Measurements from ENCODE around the gene CYP20A1. TPM values are rescaled to one million over a fixed set of nuclear protein-coding genes. Genes with fewer than 3 reads are reported as not detected.
"Not testable (repeated sequence)": the region's sequence is repeated elsewhere in the genome, so short reads cannot be mapped to it uniquely, and the experiment has no call there.

The CYP20A1 gene, protein sequence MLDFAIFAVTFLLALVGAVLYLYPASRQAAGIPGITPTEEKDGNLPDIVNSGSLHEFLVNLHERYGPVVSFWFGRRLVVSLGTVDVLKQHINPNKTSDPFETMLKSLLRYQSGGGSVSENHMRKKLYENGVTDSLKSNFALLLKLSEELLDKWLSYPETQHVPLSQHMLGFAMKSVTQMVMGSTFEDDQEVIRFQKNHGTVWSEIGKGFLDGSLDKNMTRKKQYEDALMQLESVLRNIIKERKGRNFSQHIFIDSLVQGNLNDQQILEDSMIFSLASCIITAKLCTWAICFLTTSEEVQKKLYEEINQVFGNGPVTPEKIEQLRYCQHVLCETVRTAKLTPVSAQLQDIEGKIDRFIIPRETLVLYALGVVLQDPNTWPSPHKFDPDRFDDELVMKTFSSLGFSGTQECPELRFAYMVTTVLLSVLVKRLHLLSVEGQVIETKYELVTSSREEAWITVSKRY
- 25.0 and 26.8 TPM in 2 replicates for total RNA-seq (2014; rRNA removed; shearing (Covaris generic))
- 10.5 and 11.2 TPM in 2 replicates for polyA plus RNA-seq (2015; cell fraction: cytosol; rRNA removed)
- polyA plus RNA-seq (2015; cell fraction: nucleus; rRNA removed): 5.6 and 9.0 TPM in 2 replicates

DNA sequence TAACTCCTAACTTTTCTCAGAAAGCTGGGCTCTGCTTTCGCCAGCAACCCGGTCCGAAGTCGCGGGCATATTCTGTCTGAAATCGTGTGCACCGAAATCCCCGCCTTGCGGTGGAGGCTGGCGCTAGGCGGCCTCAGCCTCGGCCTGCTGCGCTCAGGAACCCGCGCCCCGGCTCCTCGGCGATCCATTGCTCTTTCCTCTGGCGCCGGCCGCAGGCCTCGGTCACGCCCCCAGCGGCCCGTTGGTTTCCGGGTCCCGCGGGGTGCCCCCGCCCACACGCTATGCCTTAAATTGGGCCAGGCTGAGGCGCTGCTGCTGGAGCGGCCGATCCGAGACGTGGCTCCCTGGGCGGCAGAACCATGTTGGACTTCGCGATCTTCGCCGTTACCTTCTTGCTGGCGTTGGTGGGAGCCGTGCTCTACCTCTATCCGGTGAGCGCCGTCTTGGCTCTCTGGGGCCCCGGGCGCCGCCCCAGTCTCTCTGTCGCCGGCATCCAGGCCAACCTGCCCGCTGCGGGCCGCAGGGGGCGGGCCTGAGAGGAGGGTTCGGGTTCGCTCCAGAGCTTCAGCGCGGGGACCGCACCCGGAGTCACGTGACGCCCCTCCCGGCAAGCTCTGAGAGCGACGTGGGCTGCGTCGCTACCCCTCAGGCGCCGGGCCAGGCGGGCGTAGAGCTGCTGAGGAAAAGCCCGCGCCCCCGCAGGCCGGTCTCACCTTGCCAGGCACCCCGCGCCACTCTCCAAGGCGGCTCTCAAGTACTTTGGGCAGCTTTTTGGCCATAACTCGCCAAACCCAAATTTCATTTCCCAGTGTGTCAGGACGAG lies at the start of gene CYP20A1:
CYP20A1 (plus strand) TSS at position 315 of the 823 bp plus-strand sequence; CDS start at position 360, 45 bp downstream.
- in situ Hi-C loops (cut with HindIII; ENCODE audit: low pct_unique_long_range_greater_than_20kb, low sequenced_read_pairs): no loop called here
- DNase-seq (ENCODE audit: low read depth, low spot score): peak; percentile 93

DNA sequence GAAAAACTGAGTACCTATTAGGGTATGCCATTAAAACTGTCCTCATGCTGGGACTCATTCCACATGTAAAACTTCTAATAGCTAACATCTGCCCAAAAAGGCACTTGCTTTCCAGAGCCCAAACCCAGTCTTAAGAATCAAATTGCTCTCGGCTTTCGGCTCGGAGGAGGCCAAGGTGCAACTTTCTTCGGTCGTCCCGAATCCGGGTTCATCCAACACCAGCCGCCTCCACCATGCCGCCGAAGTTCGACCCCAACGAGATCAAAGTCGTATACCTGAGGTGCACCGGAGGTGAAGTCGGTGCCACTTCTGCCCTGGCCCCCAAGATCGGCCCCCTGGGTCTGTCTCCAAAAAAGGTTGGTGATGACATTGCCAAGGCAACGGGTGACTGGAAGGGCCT lies 48.3 kb upstream of the CYP20A1 start:
- DNase-seq (ENCODE audit: low read depth, low spot score); in situ Hi-C loops (cut with HindIII; ENCODE audit: low pct_unique_long_range_greater_than_20kb, low sequenced_read_pairs): not testable (repeated sequence)

DNA sequence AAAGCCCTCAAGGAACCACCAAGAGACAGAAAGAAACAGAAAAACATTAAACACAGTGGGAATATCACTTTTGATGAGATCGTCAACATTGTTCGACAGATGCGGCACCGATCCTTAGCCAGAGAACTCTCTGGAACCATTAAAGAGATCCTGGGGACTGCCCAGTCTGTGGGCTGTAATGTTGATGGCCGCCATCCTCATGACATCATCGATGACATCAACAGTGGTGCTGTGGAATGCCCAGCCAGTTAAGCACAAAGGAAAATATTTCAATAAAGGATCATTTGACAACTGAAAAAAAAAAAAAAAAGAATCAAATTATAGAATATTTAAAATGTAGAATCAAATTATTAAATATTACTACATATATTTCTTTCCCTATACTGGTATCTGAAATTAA lies 47.8 kb upstream of the CYP20A1 start:
- DNase-seq (ENCODE audit: low read depth, low spot score); in situ Hi-C loops (cut with HindIII; ENCODE audit: low pct_unique_long_range_greater_than_20kb, low sequenced_read_pairs): not testable (repeated sequence)

DNA sequence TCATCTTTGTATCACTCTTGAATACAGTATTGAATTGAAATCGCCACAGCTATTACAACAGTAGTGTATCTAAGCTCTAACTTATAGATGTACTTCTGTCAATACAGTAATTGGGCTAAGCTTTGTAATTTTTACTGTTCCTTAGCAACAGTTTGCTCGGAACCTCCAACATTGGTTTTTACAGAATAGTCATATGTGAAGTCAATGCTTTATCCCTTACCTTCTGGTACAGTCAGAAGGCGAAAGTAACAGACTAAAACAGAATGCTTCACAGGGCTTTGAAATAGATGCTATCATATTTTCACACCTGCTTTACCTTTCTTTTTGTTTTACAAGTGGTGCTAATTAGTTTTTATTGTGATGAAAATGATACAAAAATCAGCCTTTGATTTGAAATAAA lies 46.9 kb upstream of the CYP20A1 start:
- no peak for DNase-seq (ENCODE audit: low read depth, low spot score)
- in situ Hi-C loops (cut with HindIII; ENCODE audit: low pct_unique_long_range_greater_than_20kb, low sequenced_read_pairs): no loop called here

DNA sequence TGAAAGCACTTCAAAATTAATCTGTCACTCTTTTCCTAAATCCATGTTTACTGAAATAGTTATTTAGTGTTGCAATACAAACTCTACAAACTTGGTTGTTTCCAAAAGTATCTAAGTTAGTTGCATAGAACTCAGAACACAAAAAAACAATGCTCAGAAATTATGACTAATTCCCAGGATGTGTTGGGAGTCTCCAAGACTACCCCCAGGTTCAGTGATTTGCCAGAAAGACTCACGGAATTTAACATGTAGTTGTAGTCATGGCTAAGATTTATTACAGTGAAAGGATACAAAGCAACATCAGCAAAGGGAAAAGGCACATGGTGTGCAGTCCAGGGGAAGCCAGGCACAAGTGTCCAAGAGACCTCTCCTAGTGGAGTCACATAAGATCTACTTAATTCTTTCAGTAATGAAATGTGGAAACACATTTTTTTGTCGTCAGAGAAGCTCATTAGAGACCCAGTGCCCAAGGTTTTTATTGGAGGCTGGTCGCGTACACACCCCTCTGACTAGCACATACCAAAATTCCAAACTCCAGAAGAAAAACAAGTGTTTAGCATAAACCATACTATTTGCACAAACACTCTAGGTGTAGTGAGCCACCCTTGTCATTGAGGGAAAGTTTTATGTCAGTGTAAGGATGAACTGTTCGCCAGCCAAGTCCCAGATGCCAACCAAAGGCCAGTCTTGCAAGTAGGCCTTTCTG lies 43.3 kb upstream of the CYP20A1 start:
- no peak for DNase-seq (ENCODE audit: low read depth, low spot score)
- in situ Hi-C loops (cut with HindIII; ENCODE audit: low pct_unique_long_range_greater_than_20kb, low sequenced_read_pairs): no loop called here

DNA sequence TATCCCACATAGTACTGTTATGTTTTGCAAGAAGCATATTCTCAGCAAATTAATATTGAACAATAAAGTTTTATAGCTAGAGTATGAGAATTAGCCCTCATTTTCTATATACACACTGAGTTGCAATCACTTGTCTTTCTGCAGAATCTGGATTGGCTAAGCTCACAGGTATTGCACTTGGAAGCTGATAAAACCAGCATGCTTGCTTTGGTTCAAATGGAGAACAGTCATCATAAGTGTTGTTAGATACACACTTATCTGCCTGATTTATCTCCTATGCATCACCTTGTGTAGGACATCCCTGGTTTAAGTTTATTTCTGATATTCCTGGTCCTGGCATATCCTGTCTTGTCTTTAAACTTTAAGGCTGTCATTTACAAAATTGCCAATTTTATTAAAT lies 38.0 kb upstream of the CYP20A1 start:
- no peak for DNase-seq (ENCODE audit: low read depth, low spot score)
- in situ Hi-C loops (cut with HindIII; ENCODE audit: low pct_unique_long_range_greater_than_20kb, low sequenced_read_pairs): no loop called here

DNA sequence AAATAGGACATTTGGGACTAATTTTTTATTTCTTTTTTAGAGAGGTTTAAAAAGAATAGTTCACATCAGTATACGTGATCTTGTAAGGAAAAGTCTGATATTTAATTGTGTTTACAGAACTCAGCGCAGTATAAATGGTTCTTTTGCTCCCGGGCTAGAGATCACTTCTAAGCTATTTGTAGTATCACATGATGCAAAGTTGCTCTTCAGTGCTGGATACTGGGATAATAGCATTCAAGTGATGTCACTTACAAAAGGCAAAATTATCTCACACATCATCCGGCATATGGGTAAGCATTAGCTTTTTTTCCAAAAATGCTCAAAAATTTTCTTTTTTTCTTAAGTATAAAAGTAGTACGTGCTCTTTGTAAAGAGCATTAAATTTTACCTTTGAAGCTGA lies 37.4 kb upstream of the CYP20A1 start:
- DNase-seq (ENCODE audit: low read depth, low spot score): peak; percentile 33
- in situ Hi-C loops (cut with HindIII; ENCODE audit: low pct_unique_long_range_greater_than_20kb, low sequenced_read_pairs): no loop called here

DNA sequence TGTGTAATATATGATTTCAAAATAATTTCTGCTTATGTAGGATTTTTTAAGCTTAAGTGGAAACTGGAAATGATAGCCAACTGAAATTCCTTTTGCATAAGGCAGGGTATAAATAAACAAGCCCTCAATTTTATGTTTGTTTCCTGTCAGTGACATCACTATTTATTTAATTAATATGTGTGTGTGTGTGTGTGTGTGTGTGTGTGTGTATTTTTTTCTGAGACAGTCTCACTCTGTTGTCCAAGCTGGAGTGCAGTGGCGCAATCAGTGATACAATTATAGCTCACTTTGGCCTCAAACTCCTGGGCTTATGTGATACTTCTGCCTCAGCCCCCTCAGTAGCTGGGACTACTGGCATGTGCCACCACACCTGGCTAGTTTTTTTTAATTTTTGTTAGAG lies 29.3 kb upstream of the CYP20A1 start:
- DNase-seq (ENCODE audit: low read depth, low spot score): no peak
- in situ Hi-C loops (cut with HindIII; ENCODE audit: low pct_unique_long_range_greater_than_20kb, low sequenced_read_pairs): no loop called here

DNA sequence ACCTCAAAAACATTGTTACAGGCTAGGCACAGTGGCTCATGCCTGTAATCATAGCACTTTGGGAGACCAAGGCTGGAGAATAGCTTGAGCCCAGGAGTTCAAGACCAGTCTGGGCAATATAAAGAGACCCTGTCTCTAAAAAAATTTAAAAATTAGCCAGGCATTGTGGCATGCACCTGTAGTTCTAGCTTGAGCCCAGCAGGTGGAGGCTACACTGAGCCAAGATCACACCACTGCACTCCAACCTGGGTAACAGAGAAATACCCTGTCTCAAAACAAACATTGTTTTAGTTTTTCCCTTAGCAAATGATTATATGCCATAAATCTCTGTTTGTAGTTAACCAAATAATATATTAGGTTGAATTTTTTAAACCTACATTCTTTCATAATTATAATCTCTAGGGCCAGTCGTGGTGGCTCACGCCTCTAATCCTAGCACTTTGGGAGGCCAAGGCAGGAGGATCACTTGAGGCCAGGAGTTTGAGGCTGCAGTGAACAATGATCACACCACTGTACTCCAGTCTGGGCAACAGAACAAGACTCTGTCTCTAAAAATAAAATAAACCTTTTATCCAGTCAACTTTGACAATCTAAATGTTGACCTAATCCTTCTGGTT lies 13.3 kb upstream of the CYP20A1 start:
- peak; percentile 47 for DNase-seq (ENCODE audit: low read depth, low spot score)
- in situ Hi-C loops (cut with HindIII; ENCODE audit: low pct_unique_long_range_greater_than_20kb, low sequenced_read_pairs): no loop called here

DNA sequence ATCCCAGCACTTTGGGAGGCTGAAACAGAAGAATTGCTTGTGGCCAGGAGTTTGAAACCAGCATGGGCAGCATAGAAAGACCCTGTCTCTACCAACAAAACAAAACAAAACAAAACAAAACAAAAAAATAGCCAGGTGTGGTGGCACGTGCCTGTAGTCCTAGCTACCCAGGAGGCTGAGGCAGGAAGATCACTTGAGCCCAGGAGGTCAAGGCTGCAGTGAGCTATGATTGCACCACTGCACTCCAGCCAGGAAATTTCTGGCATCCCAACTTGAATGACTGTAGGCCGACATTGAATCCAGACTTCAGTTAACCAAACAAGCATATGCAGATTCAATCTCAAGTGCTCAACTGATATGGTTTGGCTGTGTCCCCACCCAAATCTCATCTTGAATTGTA lies 9.1 kb upstream of the CYP20A1 start:
- in situ Hi-C loops (cut with HindIII; ENCODE audit: low pct_unique_long_range_greater_than_20kb, low sequenced_read_pairs); DNase-seq (ENCODE audit: low read depth, low spot score): not testable (repeated sequence)

DNA sequence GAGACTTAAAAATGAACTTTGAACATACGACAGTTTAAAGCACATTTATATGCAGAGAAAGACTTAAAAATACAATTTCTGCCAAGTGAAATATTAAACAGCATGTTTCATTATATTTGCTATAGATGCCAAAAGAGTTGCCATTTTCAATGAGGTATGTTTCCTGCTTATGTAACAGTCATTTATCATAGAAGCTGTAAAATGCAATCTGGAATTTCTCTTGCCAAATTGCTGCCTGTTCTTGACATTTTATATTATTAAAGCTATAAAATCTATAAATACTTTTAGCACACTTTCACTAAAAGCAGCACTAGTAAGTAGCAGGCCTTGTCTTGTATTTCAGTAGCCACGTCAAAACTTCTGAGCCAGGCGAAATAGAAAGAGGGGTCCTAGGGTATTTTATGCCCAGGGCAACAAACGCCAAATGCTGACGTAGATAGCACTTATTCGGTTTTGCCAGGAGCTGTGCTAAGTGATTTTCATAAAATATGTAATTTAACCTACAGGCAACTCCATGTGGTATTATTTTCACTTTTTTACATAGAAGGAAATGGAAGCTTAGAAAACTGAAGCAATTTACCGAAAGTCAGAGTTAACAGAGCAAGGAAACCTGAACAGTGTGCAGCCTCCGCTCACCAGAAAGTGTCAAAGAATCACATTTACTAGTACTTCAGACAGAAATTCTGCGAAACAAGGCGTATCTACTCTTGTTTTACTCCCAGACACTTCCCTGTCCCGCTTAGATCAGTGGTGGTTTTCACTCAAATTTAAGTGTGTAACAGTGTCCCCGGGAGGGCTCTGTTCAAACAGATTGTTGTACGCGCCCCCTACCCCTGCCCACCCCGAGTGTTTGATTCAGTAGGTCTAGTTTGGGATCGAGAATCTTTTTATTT lies 1.2 kb upstream of the CYP20A1 start:
- DNase-seq (ENCODE audit: low read depth, low spot score): peak; percentile 35
- in situ Hi-C loops (cut with HindIII; ENCODE audit: low pct_unique_long_range_greater_than_20kb, low sequenced_read_pairs): no loop called here

DNA sequence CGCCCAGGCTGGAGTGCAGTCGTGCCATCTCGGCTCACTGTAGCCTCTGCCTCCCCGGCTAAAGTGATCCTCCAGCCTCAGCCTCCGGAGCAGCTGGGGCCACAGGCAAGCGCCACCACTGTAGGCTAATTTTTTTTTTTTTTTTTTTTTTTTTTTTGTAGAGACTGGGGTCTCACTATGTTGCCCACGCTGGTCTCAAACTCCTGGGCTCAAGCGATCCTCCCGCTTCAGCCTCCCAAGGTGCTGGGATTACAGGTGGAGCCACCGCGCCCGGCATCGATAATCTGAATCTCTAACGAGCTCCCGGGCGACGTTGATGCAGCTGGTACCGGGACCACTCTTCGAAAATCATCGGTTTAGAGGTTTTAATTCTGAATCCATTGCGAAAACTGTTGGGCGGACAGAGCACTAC lies 520 bp upstream of the CYP20A1 start:
- in situ Hi-C loops (cut with HindIII; ENCODE audit: low pct_unique_long_range_greater_than_20kb, low sequenced_read_pairs): no loop called here
- no peak for DNase-seq (ENCODE audit: low read depth, low spot score)

DNA sequence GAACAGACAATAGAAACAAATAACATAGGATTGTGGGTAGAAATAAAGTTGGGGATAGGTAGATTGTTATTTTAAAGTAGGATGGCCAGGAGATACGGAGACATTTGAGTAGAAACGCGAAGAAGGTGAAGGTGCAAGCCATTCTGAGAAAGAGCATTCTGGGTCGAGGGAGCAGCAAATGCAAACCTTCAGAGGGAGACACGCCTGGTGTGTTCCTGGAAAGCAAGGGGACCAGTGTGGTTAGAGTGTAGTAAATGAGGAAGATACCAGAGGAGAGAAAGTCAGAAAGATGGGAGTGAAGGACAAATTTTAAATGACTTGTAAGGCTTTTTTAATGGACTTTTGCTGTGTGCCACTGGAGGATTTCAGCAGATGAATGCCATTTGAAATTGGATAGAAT lies 1.7 kb downstream of the CYP20A1 start:
- no peak for DNase-seq (ENCODE audit: low read depth, low spot score)
- in situ Hi-C loops (cut with HindIII; ENCODE audit: low pct_unique_long_range_greater_than_20kb, low sequenced_read_pairs): no loop called here

DNA sequence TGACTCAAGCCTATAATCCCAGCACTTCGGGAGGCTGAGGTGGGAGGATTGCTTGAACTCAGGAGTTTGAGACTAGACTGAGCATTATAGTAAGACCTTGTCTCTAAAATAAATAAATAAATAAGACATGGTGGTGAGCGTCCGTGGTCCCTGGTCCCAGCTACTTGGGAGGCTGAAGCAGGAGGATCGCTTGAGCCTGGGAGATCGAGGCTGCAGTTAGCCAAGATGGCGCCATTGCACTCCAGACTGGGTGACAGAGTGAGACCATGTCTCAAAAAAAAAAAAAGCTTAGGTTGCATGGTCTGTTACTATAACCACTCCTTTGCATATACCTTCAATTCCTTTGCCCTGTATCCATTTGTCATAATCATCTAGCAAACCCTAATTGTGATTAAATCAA lies 3.7 kb downstream of the CYP20A1 start:
- in situ Hi-C loops (cut with HindIII; ENCODE audit: low pct_unique_long_range_greater_than_20kb, low sequenced_read_pairs): no loop called here
- DNase-seq (ENCODE audit: low read depth, low spot score): no peak

DNA sequence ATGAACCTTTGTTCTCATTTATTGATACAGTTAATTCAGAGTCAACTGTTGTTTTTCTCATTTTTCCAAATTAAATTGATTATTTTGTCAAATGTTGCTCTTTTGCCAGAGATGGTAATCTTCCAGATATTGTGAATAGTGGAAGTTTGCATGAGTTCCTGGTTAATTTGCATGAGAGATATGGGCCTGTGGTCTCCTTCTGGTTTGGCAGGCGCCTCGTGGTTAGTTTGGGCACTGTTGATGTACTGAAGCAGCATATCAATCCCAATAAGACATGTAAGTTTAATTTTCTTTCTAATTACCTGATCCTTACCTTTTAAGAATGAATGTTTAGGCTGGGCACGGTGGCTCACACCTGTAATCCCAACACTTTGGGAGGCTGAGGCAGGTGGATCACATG lies 7.8 kb downstream of the CYP20A1 start:
- in situ Hi-C loops (cut with HindIII; ENCODE audit: low pct_unique_long_range_greater_than_20kb, low sequenced_read_pairs): no loop called here
- no peak for DNase-seq (ENCODE audit: low read depth, low spot score)

DNA sequence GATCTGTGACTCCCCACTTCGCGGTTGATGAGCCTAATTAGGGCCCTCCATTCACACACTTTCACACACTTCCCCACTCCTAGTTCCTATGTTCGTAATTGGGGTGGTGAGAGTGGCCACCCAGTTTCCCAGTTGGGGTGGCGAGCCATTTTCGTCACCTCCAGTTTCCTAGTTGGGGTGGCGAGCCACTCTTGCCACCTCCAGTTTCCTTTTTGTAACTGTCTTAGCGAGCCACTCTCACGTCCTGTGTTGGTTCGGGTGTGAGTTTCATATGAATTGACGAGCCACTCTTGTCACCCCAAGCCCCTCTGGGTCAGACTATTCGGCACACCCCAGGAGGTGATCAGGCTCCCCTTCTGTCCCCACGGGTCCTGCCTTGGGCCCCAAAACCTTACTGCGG lies 14.0 kb downstream of the CYP20A1 start:
- no peak for DNase-seq (ENCODE audit: low read depth, low spot score)
- in situ Hi-C loops (cut with HindIII; ENCODE audit: low pct_unique_long_range_greater_than_20kb, low sequenced_read_pairs): no loop called here

Data from SK-MEL-5 (cell line).